ENCODE data around the gene GALNT15.

GALNT15 gene

GRCh38 chr3:16251316-16252085, 77.0 kb downstream of the GALNT15 start:
- Histone ChIP-seq H3K4me1 (ENCODE audit: insufficient read depth, low read length, poor library complexity, severe bottlenecking) (peaks cover 5% of the 10 kb centered on the region), H3F3A (ENCODE audit: low read depth) (no peaks in the 10 kb centered on the region), H3K36me3 (ENCODE audit: insufficient read depth, low read length) (no peaks in the 10 kb centered on the region), H3K4me2 (ENCODE audit: low read depth, low read length, poor library complexity, severe bottlenecking) (no peak overlapping the region), H4K20me1 (ENCODE audit: insufficient read depth, low read length, poor library complexity, severe bottlenecking) (no peaks in the 10 kb centered on the region), H3K79me2 (ENCODE audit: insufficient read depth, low read length) (no peaks in the 10 kb centered on the region), H3K9me2 (replicated peaks; ENCODE audit: low read depth, low read length) (no peaks in the 10 kb centered on the region), H2AFZ (ENCODE audit: low read length) (no peak overlapping the region), H3K9me3 (ENCODE audit: insufficient read depth, low read depth, low read length) (no peaks in the 10 kb centered on the region), H3K27me3 (ENCODE audit: insufficient read depth, low read length, poor library complexity, severe bottlenecking) (no peaks in the 10 kb centered on the region), H3K4me3 (ENCODE audit: low read length, poor library complexity, severe bottlenecking) (no peak overlapping the region), H3K9ac (ENCODE audit: low read depth, low read length, poor library complexity, severe bottlenecking) (no peak overlapping the region)
- TF ChIP-seq EZH2phosphoT487 (IDR thresholded peaks at IDR 0.05; ENCODE audit: borderline replicate concordance) = no peak
- TF ChIP-seq CTCF (conservative IDR thresholded peaks at IDR 0.05; ENCODE audit: low read length) = no peak

DNA sequence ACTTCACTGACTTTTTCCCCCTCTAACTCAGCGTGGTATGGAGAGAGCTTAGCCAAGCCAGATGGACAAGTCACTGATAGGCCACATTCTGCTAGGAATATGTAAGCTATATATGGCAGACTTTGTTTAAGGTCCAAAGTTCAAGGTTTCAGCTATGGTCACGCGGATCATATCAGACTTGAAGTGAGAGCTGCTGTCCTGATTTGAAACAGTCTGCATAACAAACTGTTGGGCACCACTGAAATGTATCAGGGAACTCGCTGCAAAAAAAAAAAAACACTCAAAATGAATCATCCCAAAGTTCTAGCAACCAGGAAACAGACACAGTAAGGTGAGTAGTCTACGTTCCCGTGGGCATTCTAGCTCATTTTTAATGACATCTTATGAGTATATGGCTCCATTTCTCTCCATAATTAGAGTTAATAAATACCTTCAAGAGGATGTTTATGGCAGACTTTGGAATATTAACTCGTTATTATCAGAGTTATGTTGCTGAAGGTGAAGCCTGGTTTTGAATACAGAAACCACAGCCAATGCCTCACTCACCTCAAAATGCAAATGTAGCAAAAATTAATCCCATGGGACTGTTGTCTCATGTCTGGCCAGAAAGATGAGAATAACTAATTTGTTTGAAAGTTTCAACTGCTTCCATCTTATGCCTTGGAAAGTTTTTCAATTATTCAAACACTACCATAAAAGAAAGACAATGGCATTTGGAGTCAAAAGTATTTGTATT, 77.9 kb downstream of the GALNT15 start:
- Histone ChIP-seq H3K4me1 (ENCODE audit: insufficient read depth, low read length, poor library complexity, severe bottlenecking) (peaks cover 1% of the 10 kb centered on the region), H4K20me1 (ENCODE audit: insufficient read depth, low read length, poor library complexity, severe bottlenecking) (no peaks in the 10 kb centered on the region), H3K9ac (ENCODE audit: low read depth, low read length, poor library complexity, severe bottlenecking) (no peak overlapping the region), H3K36me3 (ENCODE audit: insufficient read depth, low read length) (no peaks in the 10 kb centered on the region), H3K9me3 (ENCODE audit: insufficient read depth, low read depth, low read length) (no peaks in the 10 kb centered on the region), H3K4me2 (ENCODE audit: low read depth, low read length, poor library complexity, severe bottlenecking) (no peak overlapping the region), H2AFZ (ENCODE audit: low read length) (no peak overlapping the region), H3F3A (ENCODE audit: low read depth) (no peaks in the 10 kb centered on the region), H3K9me2 (replicated peaks; ENCODE audit: low read depth, low read length) (no peaks in the 10 kb centered on the region), H3K4me3 (ENCODE audit: low read length, poor library complexity, severe bottlenecking) (no peak overlapping the region), H3K27me3 (ENCODE audit: insufficient read depth, low read length, poor library complexity, severe bottlenecking) (no peaks in the 10 kb centered on the region), H3K79me2 (ENCODE audit: insufficient read depth, low read length) (no peaks in the 10 kb centered on the region)
- TF ChIP-seq EZH2phosphoT487 (IDR thresholded peaks at IDR 0.05; ENCODE audit: borderline replicate concordance) = no peak

- Histone ChIP-seq H3K9ac (ENCODE audit: low read depth, low read length, poor library complexity, severe bottlenecking) (no peak overlapping the region), H3K4me3 (ENCODE audit: low read length, poor library complexity, severe bottlenecking) (no peak overlapping the region), H3K79me2 (ENCODE audit: insufficient read depth, low read length) (no peaks in the 10 kb centered on the region), H3F3A (ENCODE audit: low read depth) (no peaks in the 10 kb centered on the region), H4K20me1 (ENCODE audit: insufficient read depth, low read length, poor library complexity, severe bottlenecking) (no peaks in the 10 kb centered on the region), H3K9me3 (ENCODE audit: insufficient read depth, low read depth, low read length) (no peaks in the 10 kb centered on the region), H3K36me3 (ENCODE audit: insufficient read depth, low read length) (no peaks in the 10 kb centered on the region), H3K27me3 (ENCODE audit: insufficient read depth, low read length, poor library complexity, severe bottlenecking) (no peaks in the 10 kb centered on the region), H3K4me2 (ENCODE audit: low read depth, low read length, poor library complexity, severe bottlenecking) (no peak overlapping the region), H3K4me1 (ENCODE audit: insufficient read depth, low read length, poor library complexity, severe bottlenecking) (no peaks in the 10 kb centered on the region), H2AFZ (ENCODE audit: low read length) (no peak overlapping the region), H3K9me2 (replicated peaks; ENCODE audit: low read depth, low read length) (no peaks in the 10 kb centered on the region)
- TF ChIP-seq EZH2phosphoT487 (IDR thresholded peaks at IDR 0.05; ENCODE audit: borderline replicate concordance) = no peak
- no peak for TF ChIP-seq CTCF (conservative IDR thresholded peaks at IDR 0.05; ENCODE audit: low read length)
These were observed 78.5 kb downstream of the GALNT15 start for GRCh38 chr3:16252988-16253387.
